Bone marrow (tissue), 2 donors: Measurements from ENCODE around the gene ERAS.

Experiments used
- DNase-seq, 2 donors: peaks; one replicate each; lab custom pipeline; 2025; lab: John Stamatoyannopoulos, UW

ERAS gene, protein sequence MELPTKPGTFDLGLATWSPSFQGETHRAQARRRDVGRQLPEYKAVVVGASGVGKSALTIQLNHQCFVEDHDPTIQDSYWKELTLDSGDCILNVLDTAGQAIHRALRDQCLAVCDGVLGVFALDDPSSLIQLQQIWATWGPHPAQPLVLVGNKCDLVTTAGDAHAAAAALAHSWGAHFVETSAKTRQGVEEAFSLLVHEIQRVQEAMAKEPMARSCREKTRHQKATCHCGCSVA

DNA sequence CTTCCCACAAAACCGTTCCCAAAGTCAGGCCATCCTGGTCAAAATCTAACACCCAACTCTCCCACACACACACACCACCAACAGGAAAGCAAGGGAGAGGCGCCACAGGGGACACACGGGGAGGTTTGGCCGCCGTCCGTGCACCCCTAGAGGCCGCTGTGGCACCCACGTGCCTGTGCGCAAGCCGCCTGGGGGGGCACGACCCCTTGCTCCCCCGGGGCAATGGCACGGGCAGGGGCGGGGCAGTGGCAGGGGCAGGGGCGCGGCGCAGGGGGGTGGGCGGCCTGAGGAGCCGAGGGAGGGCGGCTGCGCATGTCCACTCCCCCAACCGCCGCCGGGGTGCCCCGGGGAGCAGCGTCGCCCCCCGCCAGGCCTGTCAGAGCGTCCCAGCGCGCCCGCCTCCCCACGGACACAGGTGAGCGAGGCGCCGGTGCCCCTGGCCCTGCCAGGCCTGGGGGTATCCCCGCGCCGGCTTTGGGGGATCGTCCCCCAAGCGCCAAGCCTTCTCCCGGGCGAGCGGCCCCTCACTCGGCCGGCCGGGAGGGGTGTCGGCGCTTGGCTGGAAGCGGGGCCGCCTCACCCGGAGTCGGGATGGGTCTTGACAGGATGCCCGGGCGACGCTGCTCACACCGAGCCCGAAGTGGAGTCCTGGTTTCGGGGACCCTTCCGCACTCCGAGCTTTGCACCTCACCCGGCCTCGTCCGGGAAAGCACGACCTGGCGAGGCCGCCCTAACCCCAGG, at the start of gene ERAS:
Gene ERAS, plus strand, starts transcription at position 379 of the 741 bp plus-strand sequence. CDS start 2,611 bp downstream, outside the sequence.
- no peak for DNase-seq

- DNase-seq = no peak
Observed at GRCh38 chrX:48776818-48777439, 49.4 kb upstream of the ERAS start.

DNA sequence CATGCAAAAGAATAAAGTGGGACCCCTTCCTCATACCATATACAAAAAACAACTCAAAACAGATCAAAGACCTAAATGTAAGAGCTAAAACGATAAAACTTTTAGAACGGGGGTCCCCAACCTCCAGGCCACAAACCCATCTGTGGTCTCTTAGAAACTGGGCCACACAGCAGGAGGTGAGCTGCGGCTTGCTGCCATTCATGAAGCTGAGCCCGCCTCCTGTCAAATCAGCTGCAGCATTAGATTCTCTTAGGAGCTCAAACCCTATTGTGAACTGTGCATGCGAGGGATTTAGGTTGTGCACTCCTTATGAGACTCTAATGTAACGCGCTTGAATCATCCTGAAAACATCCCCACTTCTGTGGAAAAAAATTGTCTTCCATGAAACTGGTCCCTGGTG, 46.9 kb upstream of the ERAS start:
- DNase-seq = no peak

DNA sequence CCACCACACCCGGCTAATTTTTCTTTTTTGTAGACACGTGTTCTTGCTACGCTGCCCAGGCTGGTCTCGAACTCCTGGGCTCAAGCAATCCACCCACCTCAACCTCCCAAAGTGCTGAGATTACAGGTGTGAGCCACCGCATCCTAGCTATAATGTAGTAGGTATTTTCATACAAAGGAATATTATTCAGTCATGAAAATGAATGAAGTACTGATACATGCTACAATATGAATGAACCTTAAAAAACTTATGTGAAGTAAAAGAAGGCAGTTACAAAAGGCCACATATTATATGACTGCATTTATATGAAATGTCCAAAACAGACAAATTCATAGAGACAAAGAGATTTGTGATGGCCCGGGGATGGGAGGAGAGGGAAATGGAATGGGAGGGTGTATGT, 44.6 kb upstream of the ERAS start:
- DNase-seq = no peak

- DNase-seq = no peak
Observed at GRCh38 chrX:48782216-48782615, 44.1 kb upstream of the ERAS start.

- no peak for DNase-seq
Observed at GRCh38 chrX:48782795-48783194, 43.5 kb upstream of the ERAS start.

- no peak for DNase-seq
Observed at GRCh38 chrX:48784726-48785125, 41.6 kb upstream of the ERAS start.

- DNase-seq = no peak
Observed at GRCh38 chrX:48785186-48785539, 41.1 kb upstream of the ERAS start.

DNA sequence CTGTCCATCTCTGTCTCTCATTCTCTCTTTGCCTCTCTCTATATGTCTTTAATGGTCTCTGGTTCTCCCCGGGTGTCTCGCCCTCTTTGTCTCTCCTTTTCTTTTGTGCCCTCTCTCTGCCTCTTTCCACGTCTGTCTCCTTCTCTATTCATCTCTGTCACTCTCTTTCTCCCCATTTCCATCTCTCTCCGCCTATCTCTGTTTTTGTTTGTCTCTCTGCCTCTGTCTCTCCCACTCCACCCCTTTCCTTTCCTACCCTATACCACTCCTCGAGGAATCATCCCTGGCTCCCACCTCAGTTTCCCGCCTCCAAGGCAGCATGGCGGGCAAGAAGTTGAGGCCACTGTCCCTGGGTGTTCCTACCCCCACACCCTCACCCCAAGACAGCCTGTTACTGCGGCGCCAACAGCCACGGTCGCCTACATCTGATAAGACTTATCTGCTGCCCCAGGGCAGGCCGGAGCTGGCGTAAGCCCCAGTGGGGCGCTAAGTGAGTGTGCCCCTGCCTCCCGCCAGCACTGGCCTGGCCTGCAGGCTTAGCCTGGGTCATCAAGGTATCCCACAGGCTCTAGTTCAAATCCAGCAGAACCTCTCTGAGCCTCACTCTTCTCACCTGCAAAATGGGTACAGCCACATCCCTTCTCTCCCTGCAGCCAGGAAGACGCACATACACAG, 40.6 kb upstream of the ERAS start:
- DNase-seq = no peak

- no peak for DNase-seq
Observed at GRCh38 chrX:48786341-48786800, 39.9 kb upstream of the ERAS start, which contains the start of gene GATA1. GATA1 (plus strand) TSS chrX:48786590; CDS start chrX:48791110, 4,520 bp downstream.

GRCh38 chrX:48786825-48787504, 39.3 kb upstream of the ERAS start:
- DNase-seq = no peak

DNA sequence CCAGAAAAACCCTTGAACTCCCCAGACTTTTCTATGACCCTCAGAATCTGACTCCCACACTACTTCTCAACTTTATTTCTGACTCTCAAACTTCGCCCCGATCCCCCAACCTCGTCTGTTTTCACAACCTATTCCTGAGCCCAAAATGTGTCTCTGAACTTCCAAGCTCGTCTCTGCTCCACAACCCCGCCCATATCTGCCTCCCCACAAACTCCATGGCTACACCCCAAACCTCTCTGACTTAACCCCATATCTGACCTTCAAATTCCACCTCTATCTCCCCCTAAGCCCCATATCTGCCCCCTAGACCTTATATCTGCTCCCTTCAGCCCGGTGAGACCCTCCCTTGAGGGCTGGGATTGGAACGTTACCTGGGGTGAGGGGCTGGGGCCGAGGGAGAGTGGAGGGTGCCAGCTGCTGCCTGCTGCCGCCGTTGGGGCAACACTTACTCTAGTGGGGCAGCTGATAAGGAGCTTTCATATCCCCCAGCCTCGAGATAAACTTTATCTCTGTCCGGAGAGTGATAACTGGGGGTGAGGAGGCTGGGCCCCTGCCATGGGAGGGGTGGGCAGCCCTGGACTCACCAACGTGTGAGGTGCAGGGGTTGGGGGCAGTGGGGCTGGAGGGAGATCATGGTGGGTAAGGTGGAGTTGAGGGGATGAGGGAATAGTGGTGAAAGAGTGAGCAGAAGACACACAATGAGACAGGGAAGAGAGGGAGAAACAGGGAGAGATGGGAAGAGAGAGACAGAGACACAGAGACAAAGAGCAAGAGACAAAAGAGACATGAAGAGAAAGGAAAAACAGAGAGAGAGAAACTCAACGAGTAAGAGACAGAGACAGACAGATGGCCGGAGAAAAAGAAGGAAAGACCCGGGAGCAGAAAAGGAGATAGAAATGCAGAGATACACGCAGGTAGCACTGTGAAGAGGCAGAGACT, 38.5 kb upstream of the ERAS start:
- no peak for DNase-seq

DNA sequence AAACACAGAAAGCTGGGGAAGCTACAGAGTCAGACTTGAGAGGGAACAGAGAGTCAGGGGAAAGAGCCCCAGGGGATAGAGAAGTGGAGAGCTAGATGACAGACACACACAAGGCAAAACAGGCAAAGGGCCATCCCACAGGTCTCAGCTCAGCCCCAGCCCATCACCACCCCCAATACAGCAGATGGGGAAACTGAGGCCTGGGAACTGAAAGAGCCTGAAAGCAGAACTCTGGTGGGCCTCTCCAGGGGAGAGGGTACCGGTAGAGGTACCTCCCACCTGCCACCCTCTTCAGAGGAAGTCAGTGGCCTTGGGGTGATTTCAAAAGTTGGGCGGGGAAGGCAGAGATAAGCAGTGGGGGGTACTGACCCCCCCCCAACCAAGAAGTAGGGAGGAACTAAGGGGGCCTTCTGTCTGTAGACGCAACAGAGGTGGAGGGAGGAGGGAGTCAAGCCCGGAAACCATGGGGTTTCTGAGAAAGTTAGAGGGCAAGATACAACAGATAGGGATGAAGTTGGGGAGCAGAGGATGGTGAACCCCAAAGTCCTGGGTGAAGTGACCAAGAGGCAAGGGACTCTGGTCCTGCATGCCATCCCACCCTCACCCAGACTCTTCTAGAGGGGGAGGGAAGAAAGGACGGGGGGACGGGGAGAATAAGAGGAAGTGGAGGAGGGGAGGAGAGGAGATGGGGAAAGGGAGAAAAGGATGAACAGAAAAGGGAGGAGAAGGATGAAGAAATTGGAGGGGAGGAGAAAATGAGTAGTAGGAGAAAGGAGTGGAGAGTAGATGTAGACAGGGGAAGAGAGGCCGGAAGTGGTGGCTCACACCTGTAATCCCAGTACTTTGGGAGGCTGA, 36.7 kb upstream of the ERAS start:
- no peak for DNase-seq

GRCh38 chrX:48790477-48790876, 35.8 kb upstream of the ERAS start:
- no peak for DNase-seq

GRCh38 chrX:48791063-48791820, 35.1 kb upstream of the ERAS start:
- no peak for DNase-seq

DNA sequence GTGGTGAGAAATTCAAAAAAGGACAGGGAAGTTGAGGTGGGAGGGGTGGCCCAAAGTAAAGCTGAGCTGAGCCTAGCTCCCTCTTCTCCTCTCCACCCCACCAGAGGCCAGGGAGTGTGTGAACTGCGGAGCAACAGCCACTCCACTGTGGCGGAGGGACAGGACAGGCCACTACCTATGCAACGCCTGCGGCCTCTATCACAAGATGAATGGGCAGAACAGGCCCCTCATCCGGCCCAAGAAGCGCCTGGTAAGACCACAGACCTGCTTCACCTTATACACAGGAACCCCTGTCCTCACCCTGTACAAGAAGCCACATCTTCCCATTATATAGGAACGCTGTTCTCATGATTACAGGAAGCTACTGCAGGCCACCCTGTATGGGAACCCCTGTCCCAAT, 34.1 kb upstream of the ERAS start:
- DNase-seq = no peak

- no peak for DNase-seq
Observed at GRCh38 chrX:48793935-48794334, 32.4 kb upstream of the ERAS start.

GRCh38 chrX:48794340-48794910, 31.9 kb upstream of the ERAS start:
- no peak for DNase-seq
